ENCODE results near the gene ACOT11.

DNA sequence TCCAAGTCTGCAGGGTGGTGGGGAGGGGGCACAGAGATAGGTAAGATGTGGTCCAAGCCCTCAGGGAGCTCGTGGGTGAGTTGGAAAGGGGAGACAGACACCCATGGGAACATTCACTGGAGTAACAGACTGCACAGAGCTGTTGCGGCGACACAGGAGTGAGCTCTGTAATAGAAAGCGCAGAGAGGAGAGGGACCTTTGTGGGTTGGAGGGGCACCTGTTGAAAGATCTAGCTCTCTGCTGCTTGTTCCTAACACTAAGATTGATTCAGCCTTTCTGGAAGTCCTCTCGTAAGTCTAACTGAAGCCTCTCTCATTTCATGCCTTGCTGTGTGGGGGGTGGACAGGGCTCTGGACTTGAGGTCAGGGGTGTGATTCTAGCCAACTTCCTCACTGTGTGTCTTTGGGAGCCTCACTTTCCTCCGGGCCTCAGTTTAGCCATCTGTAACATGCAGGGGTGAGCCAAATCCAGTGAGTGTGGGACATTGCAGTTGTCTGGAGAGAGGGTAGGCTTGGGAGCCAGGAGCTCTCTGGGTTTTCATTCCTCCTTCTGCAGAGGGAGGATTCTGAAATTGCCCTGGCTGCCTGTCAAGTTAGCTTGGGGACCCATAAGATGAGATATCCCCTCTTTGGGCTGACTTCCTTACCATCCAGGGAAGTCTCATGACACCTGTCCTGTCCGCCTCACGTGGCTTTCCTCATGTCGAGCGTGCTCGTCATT lies 2.0 kb upstream of the ACOT11 start:
- TF ChIP-seq POLR2A (IDR thresholded peaks at IDR 0.05; ENCODE audit: low read depth, low read length) = no peak
- TF ChIP-seq TAF1 (IDR thresholded peaks at IDR 0.05; ENCODE audit: borderline replicate concordance, low read depth, low read length) = no peak
